Measurements from ENCODE around the gene NUDT8.

DNA sequence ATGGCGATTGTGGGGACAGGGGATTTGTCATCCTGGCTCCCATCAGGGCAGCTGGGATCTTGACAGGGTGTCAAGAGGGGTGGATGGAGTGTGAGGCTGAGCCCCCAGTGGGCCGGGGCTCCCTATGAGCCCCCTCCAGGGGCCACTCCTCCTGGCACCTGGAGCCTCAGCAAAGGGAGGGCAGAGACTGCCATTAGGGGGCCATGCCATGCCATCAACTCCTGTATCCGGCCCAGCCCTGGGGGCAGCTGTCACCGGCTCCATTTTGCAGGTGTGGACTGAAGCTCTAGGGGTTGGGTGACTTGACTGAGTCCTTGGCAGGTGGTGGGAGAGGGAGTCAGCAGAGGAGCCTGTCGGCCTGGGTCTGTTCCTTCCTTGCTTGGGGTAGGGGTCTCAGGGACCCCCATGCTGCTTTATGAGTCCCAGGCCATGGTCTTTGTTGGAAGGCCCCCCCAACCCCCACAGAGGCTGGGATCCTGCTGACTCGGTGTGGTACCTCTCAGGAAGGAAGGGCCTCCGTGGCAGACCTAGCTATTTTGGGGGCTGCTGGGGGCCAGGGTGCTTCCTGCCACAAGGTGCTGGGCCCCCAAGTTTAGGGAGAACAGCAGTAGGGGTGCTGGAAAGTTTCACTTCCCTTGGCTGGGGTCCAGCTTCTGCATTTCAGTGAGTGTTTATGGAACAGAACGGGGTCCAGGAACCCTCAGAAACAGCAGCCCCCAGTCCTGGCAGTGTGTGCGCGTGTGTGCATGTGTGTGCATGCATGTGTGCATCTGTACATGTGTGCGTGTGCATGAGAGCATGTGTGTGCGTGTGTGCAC is 19.3 kb upstream of the NUDT8 start:
- TF ChIP-seq, protein P1, sequence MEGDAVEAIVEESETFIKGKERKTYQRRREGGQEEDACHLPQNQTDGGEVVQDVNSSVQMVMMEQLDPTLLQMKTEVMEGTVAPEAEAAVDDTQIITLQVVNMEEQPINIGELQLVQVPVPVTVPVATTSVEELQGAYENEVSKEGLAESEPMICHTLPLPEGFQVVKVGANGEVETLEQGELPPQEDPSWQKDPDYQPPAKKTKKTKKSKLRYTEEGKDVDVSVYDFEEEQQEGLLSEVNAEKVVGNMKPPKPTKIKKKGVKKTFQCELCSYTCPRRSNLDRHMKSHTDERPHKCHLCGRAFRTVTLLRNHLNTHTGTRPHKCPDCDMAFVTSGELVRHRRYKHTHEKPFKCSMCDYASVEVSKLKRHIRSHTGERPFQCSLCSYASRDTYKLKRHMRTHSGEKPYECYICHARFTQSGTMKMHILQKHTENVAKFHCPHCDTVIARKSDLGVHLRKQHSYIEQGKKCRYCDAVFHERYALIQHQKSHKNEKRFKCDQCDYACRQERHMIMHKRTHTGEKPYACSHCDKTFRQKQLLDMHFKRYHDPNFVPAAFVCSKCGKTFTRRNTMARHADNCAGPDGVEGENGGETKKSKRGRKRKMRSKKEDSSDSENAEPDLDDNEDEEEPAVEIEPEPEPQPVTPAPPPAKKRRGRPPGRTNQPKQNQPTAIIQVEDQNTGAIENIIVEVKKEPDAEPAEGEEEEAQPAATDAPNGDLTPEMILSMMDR (IDR thresholded peaks at IDR 0.05; ENCODE audit: poor library complexity): no peak
- TF ChIP-seq EZH2phosphoT487 (IDR thresholded peaks at IDR 0.05; ENCODE audit: low read depth, severe bottlenecking, unreplicated experiment): no peak

Measured in hepatocyte (in vitro differentiated cells).